ENCODE measurements around the gene COL4A5. TPM values are rescaled to one million over a fixed set of nuclear protein-coding genes. Genes with fewer than 3 reads are reported as not detected.

Gene COL4A5
- total RNA-seq, 6 experiments from 2014 or later: 4.3 to 7.9 (median 6.2) TPM

DNA sequence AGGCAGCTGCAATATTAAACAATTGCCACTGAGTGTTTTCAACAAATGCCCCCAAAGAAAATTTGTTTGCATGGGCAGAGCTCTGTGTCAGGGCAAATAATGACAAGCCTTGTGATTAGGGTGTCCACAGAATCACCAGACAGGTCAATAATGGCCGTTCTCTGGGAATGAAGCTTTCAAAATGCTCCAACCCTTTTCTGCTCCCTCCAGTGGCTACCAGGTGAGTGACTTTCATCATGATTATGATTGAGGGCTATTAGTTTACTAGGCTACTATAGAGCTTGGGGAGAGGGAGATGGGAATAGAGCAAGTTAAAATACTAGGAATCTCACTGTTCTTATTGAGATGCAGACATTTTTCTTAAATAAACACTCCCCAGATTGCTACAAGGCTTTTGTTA is 273.2 kb downstream of the COL4A5 start:
- no peak for DNase-seq
- no peak overlapping the region for H3K4me3 Mint-ChIP-seq
- H3K9me3 Mint-ChIP-seq: no peaks in the 10 kb centered on the region; the same call in 1 of the 2 replicates
- no peak overlapping the region for H3K27ac Mint-ChIP-seq
- H3K4me1 Mint-ChIP-seq (ENCODE audit: low read depth): no peaks in the 10 kb centered on the region
- TF ChIP-seq, protein P1, sequence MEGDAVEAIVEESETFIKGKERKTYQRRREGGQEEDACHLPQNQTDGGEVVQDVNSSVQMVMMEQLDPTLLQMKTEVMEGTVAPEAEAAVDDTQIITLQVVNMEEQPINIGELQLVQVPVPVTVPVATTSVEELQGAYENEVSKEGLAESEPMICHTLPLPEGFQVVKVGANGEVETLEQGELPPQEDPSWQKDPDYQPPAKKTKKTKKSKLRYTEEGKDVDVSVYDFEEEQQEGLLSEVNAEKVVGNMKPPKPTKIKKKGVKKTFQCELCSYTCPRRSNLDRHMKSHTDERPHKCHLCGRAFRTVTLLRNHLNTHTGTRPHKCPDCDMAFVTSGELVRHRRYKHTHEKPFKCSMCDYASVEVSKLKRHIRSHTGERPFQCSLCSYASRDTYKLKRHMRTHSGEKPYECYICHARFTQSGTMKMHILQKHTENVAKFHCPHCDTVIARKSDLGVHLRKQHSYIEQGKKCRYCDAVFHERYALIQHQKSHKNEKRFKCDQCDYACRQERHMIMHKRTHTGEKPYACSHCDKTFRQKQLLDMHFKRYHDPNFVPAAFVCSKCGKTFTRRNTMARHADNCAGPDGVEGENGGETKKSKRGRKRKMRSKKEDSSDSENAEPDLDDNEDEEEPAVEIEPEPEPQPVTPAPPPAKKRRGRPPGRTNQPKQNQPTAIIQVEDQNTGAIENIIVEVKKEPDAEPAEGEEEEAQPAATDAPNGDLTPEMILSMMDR (IDR thresholded peaks at IDR 0.05): no peak
- H3K27me3 Mint-ChIP-seq (ENCODE audit: insufficient read depth): no peaks in the 10 kb centered on the region
- H3K36me3 Mint-ChIP-seq (ENCODE audit: low read depth): no peaks in the 10 kb centered on the region

DNA sequence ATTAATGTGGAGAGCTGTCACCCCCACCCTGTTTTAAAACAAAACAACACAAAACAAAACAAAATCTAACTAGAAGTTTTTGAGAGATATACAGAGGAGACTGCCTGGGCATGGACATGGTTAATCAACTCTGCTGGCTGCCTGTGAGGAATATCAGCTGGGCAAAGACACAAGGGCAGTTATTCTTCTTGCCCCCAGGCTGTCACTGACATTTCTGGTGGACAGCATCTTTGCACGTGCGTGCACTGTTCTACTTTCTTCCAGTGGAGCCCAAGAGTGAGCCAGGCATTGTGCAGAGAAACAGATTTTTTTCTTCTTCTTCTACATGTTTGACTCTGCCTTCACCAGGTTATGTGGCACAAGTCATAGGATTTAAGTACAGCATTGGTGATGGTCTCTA is 282.9 kb downstream of the COL4A5 start:
- TF ChIP-seq, protein P1 (IDR thresholded peaks at IDR 0.05): no peak
- H3K27me3 Mint-ChIP-seq (ENCODE audit: insufficient read depth): no peaks in the 10 kb centered on the region
- H3K9me3 Mint-ChIP-seq: no peaks in the 10 kb centered on the region; the same call in 1 of the 2 replicates
- no peaks in the 10 kb centered on the region for H3K36me3 Mint-ChIP-seq (ENCODE audit: low read depth)
- no peak overlapping the region for H3K27ac Mint-ChIP-seq
- no peak overlapping the region for H3K4me3 Mint-ChIP-seq
- DNase-seq: no peak
- no peaks in the 10 kb centered on the region for H3K4me1 Mint-ChIP-seq (ENCODE audit: low read depth)

DNA sequence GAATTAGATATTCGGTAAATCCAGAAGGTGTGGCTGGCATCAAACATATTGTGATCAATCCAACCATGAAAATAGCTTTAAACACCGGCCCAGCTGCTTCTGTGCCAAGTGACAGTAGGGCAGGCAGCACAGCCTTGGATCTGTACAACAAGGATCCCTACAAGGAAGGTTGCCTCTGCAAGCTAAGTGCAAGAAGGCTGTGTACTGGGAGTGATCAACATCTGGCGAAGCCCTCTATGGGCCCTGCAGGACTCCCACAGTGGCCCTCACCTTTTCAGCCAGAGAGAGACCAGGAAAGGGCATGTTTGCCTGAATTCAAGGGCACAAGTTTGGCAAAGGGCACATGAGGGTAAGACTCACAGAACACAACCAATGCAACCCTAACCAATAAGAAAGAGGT is 287.1 kb downstream of the COL4A5 start:
- TF ChIP-seq, protein P1 (IDR thresholded peaks at IDR 0.05): no peak
- no peak overlapping the region for H3K4me3 Mint-ChIP-seq
- H3K4me1 Mint-ChIP-seq (ENCODE audit: low read depth): no peaks in the 10 kb centered on the region
- no peaks in the 10 kb centered on the region for H3K9me3 Mint-ChIP-seq
- no peak overlapping the region for H3K27ac Mint-ChIP-seq
- H3K36me3 Mint-ChIP-seq (ENCODE audit: low read depth): no peaks in the 10 kb centered on the region
- no peak for DNase-seq
- H3K27me3 Mint-ChIP-seq (ENCODE audit: insufficient read depth): peaks cover 1% of the 10 kb centered on the region; the same call in 1 of the 2 replicates

DNA sequence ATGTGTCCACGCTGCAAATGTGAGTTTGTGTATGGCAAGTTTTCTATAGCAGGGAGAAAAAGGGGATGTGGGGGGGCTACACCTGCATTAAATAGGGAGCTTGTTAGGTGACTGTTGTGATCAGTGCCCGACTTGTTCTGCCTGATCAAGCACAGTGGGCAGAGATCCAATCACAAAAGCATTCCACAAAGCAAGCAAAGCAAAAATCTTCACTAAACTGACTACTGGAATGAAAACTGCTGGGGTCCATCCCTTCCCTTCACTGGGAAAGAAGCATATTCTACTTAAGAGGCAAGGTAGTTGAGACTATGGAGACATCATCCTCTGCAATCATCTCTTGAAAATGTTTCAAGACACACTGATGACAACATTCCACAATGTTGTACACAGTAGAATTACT is 291.5 kb downstream of the COL4A5 start:
- TF ChIP-seq, protein P1 (IDR thresholded peaks at IDR 0.05): no peak
- H3K9me3 Mint-ChIP-seq: no peaks in the 10 kb centered on the region
- DNase-seq: no peak
- H3K27ac Mint-ChIP-seq: no peak overlapping the region
- H3K4me1 Mint-ChIP-seq (ENCODE audit: low read depth): no peaks in the 10 kb centered on the region
- H3K36me3 Mint-ChIP-seq (ENCODE audit: low read depth): no peaks in the 10 kb centered on the region
- peaks cover 10% of the 10 kb centered on the region for H3K27me3 Mint-ChIP-seq (ENCODE audit: insufficient read depth)
- no peak overlapping the region for H3K4me3 Mint-ChIP-seq

DNA sequence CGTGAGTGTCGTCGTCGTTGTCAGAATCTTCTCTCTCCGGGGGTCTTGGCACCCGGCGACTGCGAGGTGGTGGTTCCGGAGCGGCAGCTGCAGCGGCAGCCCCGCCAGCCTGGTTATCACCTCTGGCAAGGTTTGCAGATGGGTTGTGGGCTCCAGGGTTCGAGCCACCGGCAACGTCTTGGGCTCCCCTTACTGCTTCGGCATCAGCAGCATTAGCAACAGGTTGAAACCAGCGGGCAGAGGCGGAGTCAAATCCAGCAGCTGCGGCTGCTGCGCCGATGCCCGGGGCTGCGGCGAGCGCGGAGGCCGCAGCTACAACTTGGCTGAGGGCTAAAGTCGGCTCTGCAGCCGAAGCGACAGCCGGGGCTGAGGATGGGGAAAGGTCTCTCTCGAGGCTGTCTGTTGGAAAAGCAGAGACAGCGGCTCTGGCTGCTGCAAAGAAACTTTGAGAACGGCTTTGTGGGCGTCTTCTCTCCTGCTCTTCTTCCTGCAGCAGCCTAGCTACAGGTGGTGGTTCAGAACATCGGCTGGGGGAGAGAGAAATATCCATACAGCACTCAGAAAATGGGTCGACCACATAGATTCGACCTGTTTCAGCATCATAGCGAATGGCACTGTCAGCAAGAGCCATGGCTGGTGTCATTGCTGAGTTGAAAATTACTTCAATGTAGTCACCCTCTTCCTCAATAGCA is 293.1 kb downstream of the COL4A5 start:
- H3K9me3 Mint-ChIP-seq: no peaks in the 10 kb centered on the region
- H3K4me3 Mint-ChIP-seq: no peak overlapping the region
- no peaks in the 10 kb centered on the region for H3K4me1 Mint-ChIP-seq (ENCODE audit: low read depth)
- no peak for DNase-seq
- TF ChIP-seq, protein P1 (IDR thresholded peaks at IDR 0.05): no peak
- peaks cover 16% of the 10 kb centered on the region for H3K27me3 Mint-ChIP-seq (ENCODE audit: insufficient read depth)
- H3K27ac Mint-ChIP-seq: no peak overlapping the region
- no peaks in the 10 kb centered on the region for H3K36me3 Mint-ChIP-seq (ENCODE audit: low read depth)

Data from HFFc6 (cell line).